NB4 (cell line): Measurements from ENCODE around the gene ETV6.

Experiments
- MAX ChIP-seq: IDR thresholded peaks from 2 replicates; pipeline ENCODE4 v1.6.1; 2011; ENCODE audit warnings: low read depth, low read length
- MYC ChIP-seq: IDR thresholded peaks from 2 replicates; pipeline ENCODE4 v1.6.1; 2011; ENCODE audit warnings: low read depth, low read length
- POLR2A ChIP-seq: IDR thresholded peaks from 2 replicates; pipeline ENCODE4 v1.6.1; 2011; ENCODE audit warnings: mild to moderate bottlenecking; ENCODE audit not compliant: insufficient read length; ENCODE audit errors: extremely low read depth
- TF ChIP-seq, protein P1 (sequence below): IDR thresholded peaks from one replicate; pipeline ENCODE4 v1.5.1; 2012; ENCODE audit warnings: low read depth, low read length

DNA sequence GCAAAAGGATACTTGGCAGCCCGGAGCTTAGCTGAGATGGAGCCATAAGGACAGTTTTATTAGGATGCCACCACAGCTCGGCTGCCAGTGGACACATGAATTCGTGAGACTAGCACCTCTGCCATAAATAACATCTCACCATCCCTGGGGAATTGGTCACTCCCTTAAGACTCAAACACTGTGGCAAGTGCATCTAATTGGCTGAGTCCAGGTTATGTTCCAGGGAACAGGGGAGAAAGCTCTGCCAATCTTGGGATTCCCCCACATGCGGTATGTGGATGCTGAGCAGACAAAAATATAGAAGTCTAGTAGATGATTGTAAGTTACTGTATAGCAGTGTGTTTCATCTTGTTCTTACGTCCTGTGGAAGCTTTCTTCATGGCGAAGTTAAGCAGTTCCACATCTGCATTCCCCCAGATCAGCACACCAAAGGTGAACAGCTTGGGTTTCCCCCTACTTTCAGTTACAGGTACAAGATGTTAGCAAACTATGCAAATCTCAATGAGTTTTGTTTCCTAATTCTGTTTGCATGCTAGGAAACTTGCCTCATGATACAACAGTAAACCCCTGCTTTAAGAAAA is 131.1 kb downstream of the ETV6 start:
- TF ChIP-seq, protein P1, sequence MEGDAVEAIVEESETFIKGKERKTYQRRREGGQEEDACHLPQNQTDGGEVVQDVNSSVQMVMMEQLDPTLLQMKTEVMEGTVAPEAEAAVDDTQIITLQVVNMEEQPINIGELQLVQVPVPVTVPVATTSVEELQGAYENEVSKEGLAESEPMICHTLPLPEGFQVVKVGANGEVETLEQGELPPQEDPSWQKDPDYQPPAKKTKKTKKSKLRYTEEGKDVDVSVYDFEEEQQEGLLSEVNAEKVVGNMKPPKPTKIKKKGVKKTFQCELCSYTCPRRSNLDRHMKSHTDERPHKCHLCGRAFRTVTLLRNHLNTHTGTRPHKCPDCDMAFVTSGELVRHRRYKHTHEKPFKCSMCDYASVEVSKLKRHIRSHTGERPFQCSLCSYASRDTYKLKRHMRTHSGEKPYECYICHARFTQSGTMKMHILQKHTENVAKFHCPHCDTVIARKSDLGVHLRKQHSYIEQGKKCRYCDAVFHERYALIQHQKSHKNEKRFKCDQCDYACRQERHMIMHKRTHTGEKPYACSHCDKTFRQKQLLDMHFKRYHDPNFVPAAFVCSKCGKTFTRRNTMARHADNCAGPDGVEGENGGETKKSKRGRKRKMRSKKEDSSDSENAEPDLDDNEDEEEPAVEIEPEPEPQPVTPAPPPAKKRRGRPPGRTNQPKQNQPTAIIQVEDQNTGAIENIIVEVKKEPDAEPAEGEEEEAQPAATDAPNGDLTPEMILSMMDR: no peak
- TF ChIP-seq MAX (no peak), POLR2A (no peak), MYC (no peak)
